ENCODE results near the gene HSPA4L.

DNA sequence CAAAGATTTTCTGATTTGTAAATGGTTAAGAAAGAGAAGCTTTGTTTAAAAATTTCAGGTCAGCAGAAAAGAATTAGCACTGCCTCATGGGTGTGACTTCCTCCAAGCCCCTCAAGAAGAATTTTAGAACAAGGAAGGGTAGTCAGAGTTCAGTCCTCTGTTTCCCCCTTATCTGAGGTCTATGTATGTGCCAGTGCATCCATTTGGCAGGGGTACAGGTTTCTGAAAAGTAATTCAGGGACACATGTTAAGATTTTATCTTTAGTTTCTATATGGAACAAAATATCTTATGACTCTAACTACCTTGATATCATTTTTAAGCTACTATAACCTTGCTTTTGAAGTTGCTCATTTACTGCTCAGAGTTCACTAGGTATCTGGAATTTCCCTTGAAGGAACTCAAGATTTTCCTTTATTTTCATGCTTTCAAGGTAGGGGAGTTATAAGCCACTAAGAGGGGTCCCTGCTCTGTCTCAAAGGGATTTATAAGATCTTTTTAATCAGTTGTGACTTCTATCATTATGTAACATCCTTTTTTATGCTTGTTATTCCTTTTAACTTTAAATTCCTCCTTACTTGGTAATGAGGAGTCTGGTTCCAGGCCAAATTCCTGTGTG lies 74.2 kb downstream of the HSPA4L start:
- no peak for TF ChIP-seq CREB1 (CRISPR knock-in tag; IDR thresholded peaks at IDR 0.05; ENCODE audit: low read depth)
- no peak for TF ChIP-seq EZH2 (IDR thresholded peaks at IDR 0.05; ENCODE audit: low read depth, unreplicated experiment)
- no peak for TF ChIP-seq CTCF (conservative IDR thresholded peaks at IDR 0.05; ENCODE audit: low read depth in 2 of 2)
- no peak for TF ChIP-seq EZH2phosphoT487 (IDR thresholded peaks at IDR 0.05; ENCODE audit: unreplicated experiment)
- TF ChIP-seq POLR2AphosphoS5 (IDR thresholded peaks at IDR 0.05; ENCODE audit: low read depth): no peak
- TF ChIP-seq JUNB (IDR thresholded peaks at IDR 0.05; ENCODE audit: unreplicated experiment): no peak
- TF ChIP-seq REST (IDR thresholded peaks at IDR 0.05; ENCODE audit: unreplicated experiment): no peak
- no peak for TF ChIP-seq ETS1 (IDR thresholded peaks at IDR 0.05)
- no peak for TF ChIP-seq NANOG (IDR thresholded peaks at IDR 0.05; ENCODE audit: borderline replicate concordance)
- TF ChIP-seq ZNF114 (CRISPR knock-in tag; IDR thresholded peaks at IDR 0.05): no peak
- TF ChIP-seq STAT1 (IDR thresholded peaks at IDR 0.05; ENCODE audit: unreplicated experiment): no peak
- TF ChIP-seq ZNF462 (CRISPR knock-in tag; IDR thresholded peaks at IDR 0.05): no peak

All from GM23338 (cell line).